HepG2 (cell line): ENCODE results near the gene CYP21A2. TPM values are rescaled to one million over a fixed set of nuclear protein-coding genes. Genes with fewer than 3 reads are reported as not detected.

Experiments used
- ATAC-seq: fragments of 200-7000 bp; cut with Tn5 transposase; 3 replicates; pipeline ENCODE4 v1.9.1; 2020; ENCODE audit warnings: mild to moderate bottlenecking, moderate library complexity
- BruUV-seq: library from RNA; stranded (reverse); fragments of 400-500 nt; replicated peaks from 2 replicates; lab custom pipeline; 2021; lab: Mats Ljungman, UMichigan
- CTCF ChIA-PET: fragments of 300-600 bp; formaldehyde crosslinking; extraction: SDS; loops from one replicate; lab custom pipeline; 2021; ENCODE audit warnings: low total read pairs, inconsistent platforms, low intra/inter-chr PET ratio; lab: Yijun Ruan, JAX
- POLR2A ChIA-PET: fragments of 350-600 bp; sonication (Branson Sonifier 250); formaldehyde crosslinking; loops from one replicate; lab custom pipeline; 2020; ENCODE audit warnings: antibody characterized with exemption, inconsistent platforms; lab: Yijun Ruan, JAX
- DNase-seq: peaks from one replicate; pipeline ENCODE4 v3.0.0-alpha.2; 2015; ENCODE audit warnings: low spot score
- FAIRE-seq: peaks from 3 replicates; lab custom pipeline; 2011; peaks lifted over from hg19 to GRCh38; lab: Jason Lieb, UNC
- H2AFZ ChIP-seq: one replicate; pipeline ENCODE4 v1.6.1; 2011; ENCODE audit warnings: low read length, inconsistent platforms
- H3K27ac ChIP-seq: fragments of 300-600 bp; 3 replicates; pipeline ENCODE4 v1.8.0; 2011; ENCODE audit warnings: mixed run types, mild to moderate bottlenecking, mixed read lengths, low read length, inconsistent platforms; ENCODE audit not compliant: insufficient read depth; ENCODE audit errors: extremely low read length
- H3K27me3 ChIP-seq, 2 experiments: fragments of 200-600 bp in 1 of 2; 2 replicates in 1 of 2; 3 replicates in 1 of 2; pipeline versions ENCODE4 v1.6.0 to v1.8.0; 2011; ENCODE audit warnings: low read length in 2 of 2, mild to moderate bottlenecking in 2 of 2, moderate library complexity in 2 of 2, inconsistent platforms in 1 of 2; ENCODE audit not compliant: insufficient read depth in 2 of 2, control insufficient read depth in 1 of 2
- H3K36me3 ChIP-seq, 2 experiments: fragments of 200-600 bp in 1 of 2; replicated peaks in 1 of 2; 2 replicates in 1 of 2; 3 replicates in 1 of 2; pipeline versions ENCODE4 v1.5.1 to v1.8.0; 2011; ENCODE audit warnings: low read length in 2 of 2, inconsistent platforms in 1 of 2; ENCODE audit not compliant: insufficient read depth in 2 of 2, control insufficient read depth in 1 of 2
- H3K4me1 ChIP-seq: 2 replicates; pipeline ENCODE4 v1.5.1; 2012; ENCODE audit warnings: low read length, inconsistent platforms; ENCODE audit not compliant: insufficient read depth
- H3K4me2 ChIP-seq: 2 replicates; pipeline ENCODE4 v1.6.0; 2011; ENCODE audit warnings: low read depth, low read length, inconsistent platforms
- H3K4me3 ChIP-seq, 3 experiments: fragments of 200-600 bp in 1 of 3; sonication (generic), shearing (Covaris generic) in 1 of 3; replicated peaks in 1 of 3; 2 replicates each; pipeline ENCODE4 v1.5.1; 2011 to 2016; ENCODE audit warnings: low read length in 3 of 3, inconsistent platforms in 2 of 3, low read depth in 2 of 3, mild to moderate bottlenecking in 2 of 3, control low read depth in 1 of 3, mixed read lengths in 1 of 3; ENCODE audit not compliant: insufficient read depth in 1 of 3
- H3K79me2 ChIP-seq: one replicate; pipeline ENCODE4 v1.6.1; 2011; ENCODE audit warnings: low read length, inconsistent platforms; ENCODE audit not compliant: insufficient read depth
- H3K9ac ChIP-seq: 2 replicates; pipeline ENCODE4 v1.6.0; 2011; ENCODE audit warnings: mild to moderate bottlenecking, low read depth, low read length, inconsistent platforms; ENCODE audit not compliant: insufficient read depth
- H3K9me3 ChIP-seq: 2 replicates; pipeline ENCODE4 v1.5.1; 2012; ENCODE audit warnings: mild to moderate bottlenecking, low read length
- H4K20me1 ChIP-seq: 2 replicates; pipeline ENCODE4 v1.6.0; 2011; ENCODE audit warnings: inconsistent platforms, mild to moderate bottlenecking, low read length, moderate library complexity; ENCODE audit not compliant: insufficient read depth
- FIP1L1 ChIP-seq: fragments of 200-400 bp; formaldehyde crosslinking; IDR thresholded peaks from 2 replicates; pipeline ENCODE4 v1.6.1; 2018; ENCODE audit warnings: low read depth, mild to moderate bottlenecking, low read length, moderate library complexity, borderline replicate concordance; ENCODE audit not compliant: insufficient read depth
- IKZF4 ChIP-seq: sonication (generic); formaldehyde crosslinking; IDR thresholded peaks from 2 replicates; pipeline ENCODE4 v1.5.1; 2020; ENCODE audit warnings: borderline replicate concordance, mild to moderate bottlenecking, low read depth, missing genetic modification reagents; ENCODE audit errors: not compliant biosample characterization
- KDM1A ChIP-seq: IDR thresholded peaks from 2 replicates; pipeline ENCODE4 v1.6.1; 2016; ENCODE audit warnings: missing compliant biosample characterization
- ZFP41 ChIP-seq: sonication (generic); formaldehyde crosslinking; IDR thresholded peaks from 2 replicates; pipeline ENCODE4 v1.4.0; 2020; ENCODE audit warnings: mild to moderate bottlenecking, missing genetic modification reagents, borderline replicate concordance
- ZMAT5 ChIP-seq: sonication (generic); formaldehyde crosslinking; IDR thresholded peaks from 2 replicates; pipeline ENCODE4 v1.5.0; 2020; ENCODE audit warnings: mild to moderate bottlenecking, low read depth, missing genetic modification reagents, borderline replicate concordance
- ZNF292 ChIP-seq: sonication (generic); formaldehyde crosslinking; IDR thresholded peaks from 2 replicates; pipeline ENCODE4 v1.8.1; 2022; ENCODE audit warnings: mild to moderate bottlenecking, low read depth, missing genetic modification reagents, borderline replicate concordance
- ZNF468 ChIP-seq: sonication (generic); formaldehyde crosslinking; IDR thresholded peaks from 2 replicates; pipeline ENCODE4 v1.8.0; 2022; ENCODE audit warnings: mild to moderate bottlenecking, moderate library complexity, missing genetic modification reagents
- ZNF883 ChIP-seq: sonication (generic); formaldehyde crosslinking; IDR thresholded peaks from 2 replicates; pipeline ENCODE4 v1.5.1; 2020; ENCODE audit warnings: mild to moderate bottlenecking, missing genetic modification reagents; ENCODE audit errors: not compliant biosample characterization
- WGBS: methylation state at CpG from one replicate; pipeline ENCODE4 v1.1.6; 2017; ENCODE audit warnings: low lambda C conversion rate; 5-methylcytosine and 5-hydroxymethylcytosine counted together
- in situ Hi-C: cut with HindIII; loops from 2 replicates; pipeline ENCODE4 v1.10.0; 2017; ENCODE audit warnings: low pct_unique_long_range_greater_than_20kb; ENCODE audit not compliant: extremely low pct_ligation_motif_present
- intact Hi-C: fragments of 100-400 bp; cut with micrococcal nuclease; formaldehyde crosslinking; loops from one replicate; pipeline ENCODE4 v1.10.0; 2022; ENCODE audit not compliant: unreplicated experiment
- polyA plus RNA-seq, 8 experiments: library from polyadenylated mRNA; depleted of rRNA in 3 of 8; stranded (reverse) in 7 of 8; unstranded in 1 of 8; fragments of >200 nt; fragmentation: Illumina TruSeq in 4 of 8; extraction: Trizol in 4 of 8; gene quantifications; 2 replicates each; pipeline versions ENCODE4 v1.2.1 to v1.2.3, GENCODE V29; 2011 to 2016; ENCODE audit warnings: low read depth in 4 of 8, missing spikeins in 1 of 8, mixed read lengths in 1 of 8; ENCODE audit not compliant: insufficient read depth in 1 of 8
- total RNA-seq, 5 experiments: library from RNA; depleted of rRNA; stranded (reverse); fragments of >200 nt; fragmentation: Illumina TruSeq; extraction: Trizol; gene quantifications; 2 replicates each; pipeline ENCODE4 v1.2.3, GENCODE V29; 2016; ENCODE audit warnings: low read depth in 1 of 5

CYP21A2 gene
- total and polyA plus RNA-seq, 2 of the 13 experiments (the other 11 are each of a cell fraction or from before 2014, with no cell fraction given): 1.5 to 6.3 TPM

GRCh38 chr6:32047539-32047854 lies 9.3 kb downstream of the CYP21A2 start:
- in situ Hi-C loops: no loop called here
- H3K4me1 ChIP-seq: peaks cover 39% of the 10 kb centered on the region
- H3K79me2 ChIP-seq: no peaks in the 10 kb centered on the region
- H3K27ac ChIP-seq: no peak overlapping the region
- intact Hi-C loops: no loop called here
- no peaks in the 10 kb centered on the region for H3K9me3 ChIP-seq
- H3K4me3 ChIP-seq: peak overlapping the region in 1 of 3 experiments; percentile 69; a peak in 1 of 6 replicates
- H4K20me1 ChIP-seq: no peaks in the 10 kb centered on the region
- BruUV-seq: no TSS peak
- DNase-seq (no peak), FAIRE-seq (no peak), ATAC-seq (peak; percentile 0; the same call in 1 of the 3 replicates)
- ChIA-PET CTCF (interaction anchor here (1.1 to 1.6 kb wide), 3 partner anchors 40 to 107 kb away, joined by 5 to 6 read pairs (median 5); partner anchors contain the start of gene PPT2), POLR2A (interaction anchor here (0.7 to 1.7 kb wide), 12 partner anchors 12 to 923 kb away, joined by 3 to 9 read pairs (median 3); partner anchors contain the start of genes APOM, ATF6B and CFB)
- peak overlapping the region; percentile 74 for H3K4me2 ChIP-seq
- peaks cover 11 to 24% of the 10 kb centered on the region in 2 experiments; a peak in 3 of 5 replicates for H3K27me3 ChIP-seq
- no peak overlapping the region for H2AFZ ChIP-seq
- 50% methylated on average over 6 of the region's 6 CpGs for WGBS
- H3K36me3 ChIP-seq: no peaks in the 10 kb centered on the region
- TF ChIP-seq KDM1A (CRISPR knock-in tag) (no peak), ZMAT5 (CRISPR knock-in tag) (0 out of 2 replicates have a peak, but pooled peaks have one; percentile 14), ZFP41 (CRISPR knock-in tag) (0 out of 2 replicates have a peak, but pooled peaks have one; percentile 16), FIP1L1 (no peak), ZNF468 (no peak), IKZF4 (CRISPR knock-in tag) (no peak), ZNF292 (CRISPR knock-in tag) (no peak), ZNF883 (CRISPR knock-in tag) (no peak)
- no peak overlapping the region for H3K9ac ChIP-seq
